Ovary (tissue), 3 donors: ENCODE data around the gene RUSC1.

Experiments used
- CTCF ChIP-seq, 3 donors: fragments of 450-650 bp in 2 of 3; fragments of 200-600 bp in 1 of 3; IDR thresholded peaks; one replicate each; pipeline versions ENCODE4 v1.5.1 to v1.8.0; 2016 to 2022; ENCODE audit warnings: antibody characterized with exemption in 3 of 3, mild to moderate bottlenecking in 1 of 3
- EP300 ChIP-seq: sonication (generic); formaldehyde crosslinking; IDR thresholded peaks from one replicate; pipeline ENCODE4 v1.6.1; 2017; ENCODE audit warnings: antibody characterized with exemption
- POLR2A ChIP-seq: fragments of 450-650 bp; IDR thresholded peaks from one replicate; pipeline ENCODE4 v1.6.1; 2017; ENCODE audit warnings: antibody characterized with exemption, mild to moderate bottlenecking, moderate library complexity
- donor health status: DM: no; HTN: no; CAD: no.

- TF ChIP-seq CTCF (IDR thresholded peaks at IDR 0.05) (no peak), POLR2A (no peak), EP300 (no peak)
These were observed 26.0 kb upstream of the RUSC1 start for GRCh38 chr1:155294520-155295182.
